ENCODE measurements around the gene THUMPD1.

- TF ChIP-seq CTCF (conservative IDR thresholded peaks at IDR 0.05; ENCODE audit: low read depth, low read length) (no peak), RCOR1 (IDR thresholded peaks at IDR 0.05; ENCODE audit: insufficient replicate concordance, low read length) (no peak)
Observed at GRCh38 chr16:20726661-20727060, 15.0 kb downstream of the THUMPD1 start.
